ENCODE results near the gene CPSF3.

The CPSF3 gene

DNA sequence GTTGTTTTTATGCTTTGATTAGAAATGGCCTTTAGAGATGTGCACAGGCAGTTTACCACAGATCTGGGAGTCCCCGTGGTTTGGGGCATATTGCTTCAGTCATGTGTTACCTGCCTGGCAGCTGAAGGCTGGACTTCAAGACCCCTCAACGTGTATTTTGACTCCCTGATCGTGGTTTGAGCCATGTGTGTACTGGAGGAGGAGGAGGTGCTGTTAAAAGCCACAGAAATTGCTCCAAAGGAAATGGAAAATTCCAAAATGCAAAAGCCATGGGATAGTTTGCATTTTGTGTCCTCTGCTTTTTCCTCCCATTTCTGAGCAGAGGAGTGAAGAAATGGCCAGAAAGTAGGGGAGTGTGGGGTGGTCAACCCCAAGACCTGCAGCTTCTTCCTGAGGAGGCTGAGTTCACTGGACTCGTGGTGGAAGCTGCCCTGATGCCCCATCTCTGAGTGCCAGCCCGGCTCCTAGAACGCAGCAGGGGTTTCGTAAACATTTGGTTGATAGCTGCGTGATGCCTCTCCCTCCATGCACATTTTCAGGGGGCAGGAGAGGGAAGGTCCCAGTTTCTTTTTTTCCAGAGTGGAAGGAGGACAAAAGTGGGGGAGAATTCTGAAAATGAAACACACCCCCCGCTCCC is 45.9 kb upstream of the CPSF3 start:
- no peaks in the 10 kb centered on the region for H4K20me1 ChIP-seq (ENCODE audit: low read depth, low read length)
- TF ChIP-seq EZH2phosphoT487 (conservative IDR thresholded peaks at IDR 0.05; ENCODE audit: low read length): no peak
- TF ChIP-seq, protein P1, sequence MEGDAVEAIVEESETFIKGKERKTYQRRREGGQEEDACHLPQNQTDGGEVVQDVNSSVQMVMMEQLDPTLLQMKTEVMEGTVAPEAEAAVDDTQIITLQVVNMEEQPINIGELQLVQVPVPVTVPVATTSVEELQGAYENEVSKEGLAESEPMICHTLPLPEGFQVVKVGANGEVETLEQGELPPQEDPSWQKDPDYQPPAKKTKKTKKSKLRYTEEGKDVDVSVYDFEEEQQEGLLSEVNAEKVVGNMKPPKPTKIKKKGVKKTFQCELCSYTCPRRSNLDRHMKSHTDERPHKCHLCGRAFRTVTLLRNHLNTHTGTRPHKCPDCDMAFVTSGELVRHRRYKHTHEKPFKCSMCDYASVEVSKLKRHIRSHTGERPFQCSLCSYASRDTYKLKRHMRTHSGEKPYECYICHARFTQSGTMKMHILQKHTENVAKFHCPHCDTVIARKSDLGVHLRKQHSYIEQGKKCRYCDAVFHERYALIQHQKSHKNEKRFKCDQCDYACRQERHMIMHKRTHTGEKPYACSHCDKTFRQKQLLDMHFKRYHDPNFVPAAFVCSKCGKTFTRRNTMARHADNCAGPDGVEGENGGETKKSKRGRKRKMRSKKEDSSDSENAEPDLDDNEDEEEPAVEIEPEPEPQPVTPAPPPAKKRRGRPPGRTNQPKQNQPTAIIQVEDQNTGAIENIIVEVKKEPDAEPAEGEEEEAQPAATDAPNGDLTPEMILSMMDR (IDR thresholded peaks at IDR 0.05; ENCODE audit: insufficient read depth, low read length, poor library complexity, severe bottlenecking): no peak
- no peaks in the 10 kb centered on the region for H3K9me2 ChIP-seq (replicated peaks; ENCODE audit: insufficient read depth, low read length)
- H3F3A ChIP-seq (ENCODE audit: insufficient read depth): no peaks in the 10 kb centered on the region
- no peak overlapping the region for H3K27ac ChIP-seq (ENCODE audit: low read depth, low read length)
- H3K79me2 ChIP-seq (ENCODE audit: insufficient read depth, low read length): no peaks in the 10 kb centered on the region
- H3K4me3 ChIP-seq (ENCODE audit: insufficient read depth, low read length, poor library complexity, severe bottlenecking): no peak overlapping the region
- no peaks in the 10 kb centered on the region for H3K27me3 ChIP-seq (ENCODE audit: low read length)
- H3K4me2 ChIP-seq (ENCODE audit: low read depth, low read length, poor library complexity, severe bottlenecking): no peak overlapping the region
- H3K36me3 ChIP-seq (ENCODE audit: low read length): no peaks in the 10 kb centered on the region
- no peaks in the 10 kb centered on the region for H3K9me3 ChIP-seq (ENCODE audit: insufficient read depth, low read length)
- no peak overlapping the region for H2AFZ ChIP-seq (ENCODE audit: low read depth, low read length, severe bottlenecking)
- no peak overlapping the region for H3K9ac ChIP-seq (ENCODE audit: low read length)

DNA sequence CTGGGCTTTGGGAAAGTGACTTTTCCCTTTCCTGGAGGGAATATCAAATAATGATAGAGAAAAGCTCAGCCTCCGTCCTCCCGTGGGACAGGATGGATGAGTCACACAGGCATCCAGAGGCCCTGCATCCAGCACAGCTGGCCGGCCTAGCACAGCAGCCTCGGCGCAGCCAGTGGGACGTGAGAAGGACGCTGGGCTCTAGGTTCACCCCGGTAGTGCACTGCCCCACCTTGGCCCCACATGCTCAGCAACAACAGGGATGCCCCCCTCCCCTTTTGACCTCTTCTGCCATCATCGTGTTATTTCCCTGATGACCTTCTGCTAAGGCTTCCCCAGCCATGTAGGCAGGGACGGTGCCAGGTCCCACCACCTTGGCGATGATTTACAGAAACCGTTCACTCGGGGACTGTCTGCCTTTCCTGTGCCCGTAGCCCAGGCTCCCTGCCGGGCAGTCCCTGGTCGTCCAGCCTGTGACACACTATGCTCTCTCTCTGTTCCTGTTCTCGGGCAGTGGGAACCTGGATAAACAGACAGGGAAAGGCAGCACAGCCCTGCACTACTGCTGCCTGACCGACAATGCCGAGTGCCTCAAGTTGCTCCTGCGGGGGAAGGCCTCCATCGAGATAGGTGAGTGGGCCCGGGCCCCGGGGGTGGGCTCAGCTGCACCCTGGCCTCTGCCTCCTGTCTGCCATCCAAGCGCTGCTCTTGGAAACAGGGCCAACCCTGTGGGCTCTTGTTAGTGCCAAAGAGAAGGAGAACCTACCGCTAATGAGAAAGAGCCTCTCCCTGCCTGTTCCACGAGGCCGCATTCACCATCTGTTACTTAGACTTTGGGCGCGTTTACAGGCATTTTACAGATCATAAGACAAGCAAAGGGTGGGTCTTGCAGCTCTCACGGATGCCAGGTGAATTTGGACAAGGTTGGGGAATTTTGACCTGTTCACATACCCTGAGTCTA is 44.7 kb upstream of the CPSF3 start:
- Histone ChIP-seq H3K27ac (ENCODE audit: low read depth, low read length) (no peak overlapping the region), H3K9ac (ENCODE audit: low read length) (no peak overlapping the region), H2AFZ (ENCODE audit: low read depth, low read length, severe bottlenecking) (no peak overlapping the region)

DNA sequence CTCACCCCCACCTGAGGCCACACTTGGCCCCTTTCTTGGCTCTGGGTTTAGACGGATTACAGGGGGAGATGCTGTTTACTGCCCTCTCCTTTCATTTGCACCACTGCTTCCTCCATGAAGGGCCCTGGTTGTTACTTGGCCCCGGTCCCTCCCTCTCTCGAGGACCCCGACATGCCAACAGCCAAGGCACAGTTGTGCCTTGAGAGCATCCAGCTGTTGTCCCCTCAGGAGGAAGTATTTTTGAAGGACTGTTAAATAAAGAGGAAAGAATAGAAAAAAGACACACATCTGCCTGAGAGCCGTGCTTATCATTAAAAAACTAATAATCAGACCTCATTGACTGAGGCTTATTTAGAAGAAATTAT is 44.1 kb upstream of the CPSF3 start:
- Histone ChIP-seq H3K36me3 (ENCODE audit: low read length) (no peaks in the 10 kb centered on the region), H2AFZ (ENCODE audit: low read depth, low read length, severe bottlenecking) (no peak overlapping the region), H3K9ac (ENCODE audit: low read length) (no peak overlapping the region), H3K27me3 (ENCODE audit: low read length) (no peaks in the 10 kb centered on the region), H3K9me3 (ENCODE audit: insufficient read depth, low read length) (no peaks in the 10 kb centered on the region), H3K4me2 (ENCODE audit: low read depth, low read length, poor library complexity, severe bottlenecking) (no peak overlapping the region), H3K9me2 (replicated peaks; ENCODE audit: insufficient read depth, low read length) (no peaks in the 10 kb centered on the region), H3K79me2 (ENCODE audit: insufficient read depth, low read length) (no peaks in the 10 kb centered on the region), H3F3A (ENCODE audit: insufficient read depth) (no peaks in the 10 kb centered on the region), H3K4me3 (ENCODE audit: insufficient read depth, low read length, poor library complexity, severe bottlenecking) (no peak overlapping the region), H3K27ac (ENCODE audit: low read depth, low read length) (no peak overlapping the region), H4K20me1 (ENCODE audit: low read depth, low read length) (no peaks in the 10 kb centered on the region)
- no peak for TF ChIP-seq EZH2phosphoT487 (conservative IDR thresholded peaks at IDR 0.05; ENCODE audit: low read length)
- TF ChIP-seq, protein P1 (IDR thresholded peaks at IDR 0.05; ENCODE audit: insufficient read depth, low read length, poor library complexity, severe bottlenecking): no peak

More for the DNA sequence above, 44.7 kb upstream of the CPSF3 start:
- TF ChIP-seq EZH2phosphoT487 (conservative IDR thresholded peaks at IDR 0.05; ENCODE audit: low read length): no peak
- TF ChIP-seq, protein P1 (IDR thresholded peaks at IDR 0.05; ENCODE audit: insufficient read depth, low read length, poor library complexity, severe bottlenecking): no peak
- Histone ChIP-seq H3K79me2 (ENCODE audit: insufficient read depth, low read length) (no peaks in the 10 kb centered on the region), H3F3A (ENCODE audit: insufficient read depth) (no peaks in the 10 kb centered on the region), H3K4me2 (ENCODE audit: low read depth, low read length, poor library complexity, severe bottlenecking) (no peak overlapping the region), H3K9me2 (replicated peaks; ENCODE audit: insufficient read depth, low read length) (no peaks in the 10 kb centered on the region), H4K20me1 (ENCODE audit: low read depth, low read length) (no peaks in the 10 kb centered on the region), H3K9me3 (ENCODE audit: insufficient read depth, low read length) (no peaks in the 10 kb centered on the region), H3K4me3 (ENCODE audit: insufficient read depth, low read length, poor library complexity, severe bottlenecking) (no peak overlapping the region), H3K27me3 (ENCODE audit: low read length) (no peaks in the 10 kb centered on the region), H3K36me3 (ENCODE audit: low read length) (no peaks in the 10 kb centered on the region)
